ENCODE data around the gene C10orf71.

DNA sequence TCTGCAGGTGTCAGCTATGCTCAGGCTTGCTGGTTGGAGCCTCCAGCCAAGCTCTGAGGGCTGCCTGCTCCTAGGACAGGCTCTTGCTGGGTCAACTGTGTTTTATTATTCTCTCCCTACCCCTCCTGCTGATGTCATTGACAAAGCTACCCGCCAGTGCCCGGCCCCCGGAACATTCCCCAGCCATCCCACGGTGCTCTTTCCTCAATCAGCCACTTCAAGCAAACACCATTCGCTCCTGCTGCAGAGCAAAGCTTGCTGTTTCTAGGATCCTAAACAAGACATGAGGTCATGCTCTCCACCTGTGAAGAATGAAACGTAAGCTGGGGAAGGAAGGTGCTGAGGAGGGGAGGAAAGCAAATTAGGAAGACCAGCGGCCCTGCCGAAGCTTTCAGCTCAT is 2.1 kb upstream of the C10orf71 start:
- TF ChIP-seq, protein P1, sequence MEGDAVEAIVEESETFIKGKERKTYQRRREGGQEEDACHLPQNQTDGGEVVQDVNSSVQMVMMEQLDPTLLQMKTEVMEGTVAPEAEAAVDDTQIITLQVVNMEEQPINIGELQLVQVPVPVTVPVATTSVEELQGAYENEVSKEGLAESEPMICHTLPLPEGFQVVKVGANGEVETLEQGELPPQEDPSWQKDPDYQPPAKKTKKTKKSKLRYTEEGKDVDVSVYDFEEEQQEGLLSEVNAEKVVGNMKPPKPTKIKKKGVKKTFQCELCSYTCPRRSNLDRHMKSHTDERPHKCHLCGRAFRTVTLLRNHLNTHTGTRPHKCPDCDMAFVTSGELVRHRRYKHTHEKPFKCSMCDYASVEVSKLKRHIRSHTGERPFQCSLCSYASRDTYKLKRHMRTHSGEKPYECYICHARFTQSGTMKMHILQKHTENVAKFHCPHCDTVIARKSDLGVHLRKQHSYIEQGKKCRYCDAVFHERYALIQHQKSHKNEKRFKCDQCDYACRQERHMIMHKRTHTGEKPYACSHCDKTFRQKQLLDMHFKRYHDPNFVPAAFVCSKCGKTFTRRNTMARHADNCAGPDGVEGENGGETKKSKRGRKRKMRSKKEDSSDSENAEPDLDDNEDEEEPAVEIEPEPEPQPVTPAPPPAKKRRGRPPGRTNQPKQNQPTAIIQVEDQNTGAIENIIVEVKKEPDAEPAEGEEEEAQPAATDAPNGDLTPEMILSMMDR (IDR thresholded peaks at IDR 0.05; ENCODE audit: low read depth, low read length, poor library complexity, severe bottlenecking) = no peak
- no peak for TF ChIP-seq EZH2phosphoT487 (IDR thresholded peaks at IDR 0.05; ENCODE audit: borderline replicate concordance, low read length)

All from DOHH2 (cell line).